GM18511 (cell line): ENCODE data around the gene LTC4S.
A peak's percentile ranks its signal among the peaks of the same experiment; 100 is the strongest.
"Not testable (repeated sequence)": the region's sequence is repeated elsewhere in the genome, so short reads cannot be mapped to it uniquely, and the experiment has no call there.

Experiments
- ATAC-seq: cut with Tn5 transposase; IDR thresholded peaks from one replicate; pipeline ENCODE4 v1.9.1; 2021; ENCODE audit warnings: mild to moderate bottlenecking, moderate library complexity; ENCODE audit not compliant: unreplicated experiment

The LTC4S gene, protein sequence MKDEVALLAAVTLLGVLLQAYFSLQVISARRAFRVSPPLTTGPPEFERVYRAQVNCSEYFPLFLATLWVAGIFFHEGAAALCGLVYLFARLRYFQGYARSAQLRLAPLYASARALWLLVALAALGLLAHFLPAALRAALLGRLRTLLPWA

DNA sequence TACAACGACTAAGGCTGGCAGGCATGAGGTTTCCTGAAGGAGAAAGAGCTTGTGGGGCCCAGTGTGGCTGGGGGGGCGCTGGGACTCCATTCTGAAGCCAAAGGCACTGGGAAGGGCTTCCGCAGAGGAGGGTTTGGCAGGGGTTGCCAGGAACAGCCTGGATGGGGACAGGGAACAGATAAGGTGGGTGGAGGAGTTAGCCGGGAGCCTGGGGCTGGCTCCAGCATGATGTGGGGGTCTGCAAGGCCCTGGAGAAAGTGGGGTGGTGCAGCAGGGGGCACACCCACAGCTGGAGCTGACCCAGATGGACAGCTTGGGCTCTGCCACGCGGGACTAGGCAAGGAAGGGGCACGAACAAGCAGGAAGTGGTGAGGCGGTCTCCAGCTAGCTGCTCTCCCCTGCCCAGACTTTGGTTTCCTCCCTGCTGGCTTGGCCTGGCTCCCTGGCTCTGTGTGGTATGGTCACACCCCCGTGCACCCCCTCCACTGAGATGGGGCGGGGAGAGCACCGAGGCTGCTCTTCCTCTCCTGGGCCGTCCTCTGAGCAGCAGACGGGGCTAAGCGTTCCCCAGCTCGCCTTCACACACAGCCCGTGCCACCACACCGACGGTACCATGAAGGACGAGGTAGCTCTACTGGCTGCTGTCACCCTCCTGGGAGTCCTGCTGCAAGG, at the start of gene LTC4S:
LTC4S (plus strand) TSS at position 519 of the 672 bp plus-strand sequence; CDS start at position 614, 95 bp downstream.
- ATAC-seq, result peak; percentile 24

GRCh38 chr5:179744106-179744505, 49.7 kb upstream of the LTC4S start:
- not testable (repeated sequence) for ATAC-seq

- ATAC-seq, result no peak
Observed at GRCh38 chr5:179746872-179747271, 46.9 kb upstream of the LTC4S start.

DNA sequence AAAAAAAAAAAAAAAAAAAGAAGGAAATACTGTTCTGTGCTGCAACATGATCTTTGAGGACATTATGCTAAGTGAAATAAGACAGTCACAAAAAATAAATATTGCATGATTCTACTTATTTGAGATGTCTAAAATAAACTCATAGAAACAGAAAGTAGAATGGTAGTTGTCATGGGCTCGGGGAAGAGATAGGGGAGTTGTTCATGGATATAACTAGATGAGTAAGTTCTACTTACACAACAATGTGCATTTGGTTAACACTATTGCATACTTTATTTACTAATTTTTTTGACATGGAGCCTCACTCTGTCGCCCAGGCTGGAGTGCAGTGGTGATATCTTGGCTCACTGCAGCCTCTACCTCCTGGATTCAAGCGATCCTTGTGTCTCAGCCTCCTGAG, 46.0 kb upstream of the LTC4S start:
- ATAC-seq, result no peak

- no peak for ATAC-seq
Observed at GRCh38 chr5:179749857-179750508, 43.8 kb upstream of the LTC4S start.

- ATAC-seq, result no peak
Observed at GRCh38 chr5:179753971-179754370, 39.8 kb upstream of the LTC4S start.

- ATAC-seq, result no peak
Observed at GRCh38 chr5:179755022-179755421, 38.8 kb upstream of the LTC4S start.

GRCh38 chr5:179758955-179759354, 34.8 kb upstream of the LTC4S start:
- ATAC-seq, result no peak

GRCh38 chr5:179759581-179760551, 33.9 kb upstream of the LTC4S start:
- peak; percentile 69 for ATAC-seq

GRCh38 chr5:179762079-179762780, 31.6 kb upstream of the LTC4S start:
- ATAC-seq, result no peak

DNA sequence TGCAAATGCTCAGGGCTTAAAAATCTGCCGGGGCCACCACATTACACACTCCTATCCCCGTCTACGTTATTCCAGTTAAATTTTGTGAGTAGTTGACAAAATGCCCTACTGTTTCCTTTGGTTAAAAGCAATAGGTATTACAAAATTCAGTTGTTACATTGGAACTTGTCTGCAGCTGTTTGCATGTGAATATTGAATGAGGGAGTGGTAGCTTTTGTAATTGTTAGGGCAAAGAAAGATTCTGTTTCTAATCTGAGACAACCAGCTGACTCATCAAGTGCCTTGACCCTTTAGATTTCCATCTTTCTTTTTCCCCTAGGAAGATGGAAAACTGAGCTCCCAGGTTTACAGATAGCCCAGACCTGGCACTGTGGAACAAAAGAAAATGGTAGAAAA, 31.0 kb upstream of the LTC4S start:
- no peak for ATAC-seq

- ATAC-seq, result peak; percentile 46
Observed at GRCh38 chr5:179763215-179763945, 30.4 kb upstream of the LTC4S start.

GRCh38 chr5:179764056-179764455, 29.7 kb upstream of the LTC4S start:
- ATAC-seq, result no peak

DNA sequence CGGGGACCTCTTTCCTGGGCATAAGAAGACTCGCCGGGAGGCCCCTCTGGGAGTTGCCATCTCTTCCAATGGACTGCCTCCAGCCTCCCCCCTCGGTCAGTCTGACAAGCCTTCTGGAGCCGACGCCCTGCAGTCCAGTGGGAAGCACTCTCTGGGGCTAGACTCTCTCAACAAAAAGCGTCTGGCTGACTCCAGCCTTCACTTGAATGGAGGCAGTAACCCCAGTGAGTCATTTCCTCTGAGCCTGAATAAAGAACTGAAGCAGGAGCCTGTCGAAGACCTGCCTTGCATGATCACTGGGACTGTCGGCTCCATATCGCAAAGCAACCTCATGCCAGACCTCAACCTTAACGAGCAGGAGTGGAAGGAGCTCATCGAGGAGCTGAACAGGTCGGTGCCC, 28.4 kb upstream of the LTC4S start:
- ATAC-seq, result no peak

DNA sequence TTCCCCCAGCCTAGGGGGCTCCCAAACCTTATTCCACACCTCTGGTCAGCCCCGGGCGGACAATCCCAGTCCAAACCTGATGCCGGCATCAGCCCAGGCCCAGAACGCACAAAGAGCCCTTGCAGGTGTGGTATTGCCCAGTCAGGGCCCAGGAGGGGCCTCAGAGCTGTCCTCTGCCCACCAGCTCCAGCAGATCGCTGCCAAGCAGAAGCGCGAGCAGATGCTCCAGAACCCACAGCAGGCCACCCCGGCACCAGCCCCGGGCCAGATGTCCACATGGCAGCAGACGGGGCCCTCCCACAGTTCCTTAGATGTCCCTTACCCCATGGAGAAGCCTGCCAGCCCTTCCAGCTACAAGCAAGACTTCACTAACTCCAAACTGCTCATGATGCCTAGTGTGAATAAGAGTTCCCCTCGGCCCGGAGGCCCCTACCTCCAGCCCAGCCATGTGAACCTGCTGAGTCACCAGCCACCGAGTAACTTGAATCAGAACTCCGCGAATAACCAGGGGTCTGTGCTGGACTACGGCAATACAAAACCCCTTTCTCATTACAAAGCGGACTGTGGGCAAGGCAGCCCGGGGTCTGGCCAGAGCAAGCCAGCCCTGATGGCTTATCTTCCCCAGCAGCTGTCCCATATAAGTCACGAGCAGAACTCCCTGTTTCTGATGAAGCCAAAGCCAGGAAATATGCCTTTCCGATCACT, 27.6 kb upstream of the LTC4S start:
- no peak for ATAC-seq

DNA sequence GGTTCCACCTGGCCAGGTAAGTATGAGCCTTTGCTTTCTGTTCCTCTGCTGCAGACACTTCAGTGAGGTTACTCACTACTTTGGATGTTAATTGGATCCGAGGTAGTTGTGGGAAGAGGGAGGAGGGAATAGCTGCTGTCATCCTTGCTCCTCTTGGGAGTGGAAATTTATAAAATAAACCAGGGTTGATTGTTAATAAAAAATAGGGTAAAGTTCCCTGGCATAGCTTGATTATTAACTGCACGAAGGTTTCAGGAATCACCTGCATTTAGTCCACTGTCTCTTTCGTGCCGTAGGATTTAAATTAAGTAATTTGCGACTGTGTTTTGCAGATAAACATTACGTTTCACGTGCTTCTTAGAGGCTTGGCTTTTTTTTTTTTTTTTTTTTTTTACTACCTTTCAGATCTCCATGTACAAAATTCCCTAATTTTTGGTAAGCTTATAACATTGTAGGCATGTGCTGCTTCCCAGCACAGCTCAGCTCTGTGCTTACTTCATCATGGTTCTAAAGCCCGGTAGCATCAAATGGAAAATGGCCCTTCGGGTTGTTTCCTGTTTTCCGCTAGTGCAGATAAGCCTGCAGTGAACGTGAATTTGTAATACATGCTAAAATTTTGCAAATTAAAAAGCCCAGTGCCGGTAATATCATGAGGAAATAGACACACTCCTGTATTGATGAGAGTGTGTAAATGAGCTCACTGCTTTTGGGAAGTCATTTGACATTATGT, 26.9 kb upstream of the LTC4S start:
- no peak for ATAC-seq

DNA sequence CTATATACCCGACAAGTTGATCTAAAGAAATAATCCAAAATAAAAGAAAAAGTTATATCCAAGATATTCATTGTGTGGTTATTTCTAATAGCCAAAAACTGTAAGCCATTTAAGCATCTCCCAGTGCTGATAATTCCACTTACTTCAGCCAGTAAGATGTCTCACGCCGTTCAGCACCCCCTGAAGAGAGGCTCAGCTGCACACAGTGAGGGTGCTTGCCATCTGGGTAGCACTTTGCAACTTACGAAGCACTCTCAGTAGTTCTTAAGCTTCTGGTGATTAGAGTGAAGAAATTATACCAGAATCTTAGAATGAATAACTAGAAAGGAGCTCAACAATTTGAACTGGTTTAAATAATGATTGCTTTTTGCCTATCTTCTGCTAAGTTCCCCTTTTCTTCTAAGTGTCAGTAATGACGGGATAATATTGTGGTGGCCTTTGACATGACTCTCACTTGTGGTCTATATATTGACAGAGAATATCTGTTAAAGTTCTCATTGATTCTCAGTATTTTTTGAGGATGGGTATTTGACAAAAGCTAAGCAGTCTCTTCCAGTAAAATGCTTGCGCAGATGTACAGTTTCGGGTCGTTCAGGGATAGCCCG, 26.2 kb upstream of the LTC4S start:
- ATAC-seq, result no peak
